Osteocyte (in vitro differentiated cells): ENCODE results near the gene FAM47A. TPM values are rescaled to one million over a fixed set of nuclear protein-coding genes. Genes with fewer than 3 reads are reported as not detected.

Source experiments
- DNase-seq: peaks from one replicate; pipeline ENCODE4 v3.0.0; 2021; ENCODE audit warnings: mixed read lengths; ENCODE audit not compliant: unreplicated experiment; ENCODE audit errors: extremely low spot score
- H3K27ac Mint-ChIP-seq: one replicate; pipeline ENCODE4 v1.8.0; 2021; ENCODE audit warnings: mild to moderate bottlenecking, mixed read lengths; ENCODE audit not compliant: unreplicated experiment
- H3K27me3 Mint-ChIP-seq: one replicate; pipeline ENCODE4 v1.8.0; 2021; ENCODE audit warnings: mixed read lengths; ENCODE audit not compliant: unreplicated experiment
- H3K36me3 Mint-ChIP-seq: one replicate; pipeline ENCODE4 v1.8.0; 2021; ENCODE audit warnings: mixed read lengths; ENCODE audit not compliant: unreplicated experiment
- H3K4me1 Mint-ChIP-seq: one replicate; pipeline ENCODE4 v1.8.0; 2021; ENCODE audit warnings: mixed read lengths; ENCODE audit not compliant: unreplicated experiment
- H3K4me3 Mint-ChIP-seq: one replicate; pipeline ENCODE4 v1.8.0; 2021; ENCODE audit warnings: mild to moderate bottlenecking, moderate library complexity, mixed read lengths; ENCODE audit not compliant: unreplicated experiment
- H3K9me3 Mint-ChIP-seq: one replicate; pipeline ENCODE4 v1.8.0; 2021; ENCODE audit warnings: mixed read lengths; ENCODE audit not compliant: unreplicated experiment
- long read RNA-seq: library from polyadenylated mRNA; unstranded; transcript quantifications from one replicate; pipeline ENCODE4 v2.0.0, GENCODE V29; 2021
- total RNA-seq: library from RNA; stranded (reverse); gene quantifications from 2 replicates; pipeline ENCODE4 v1.2.1, GENCODE V29; 2021
- TF ChIP-seq, protein P1 (sequence below): fragments of 200-600 bp; sonication (generic); IDR thresholded peaks from 2 replicates; pipeline ENCODE4 v1.5.0; 2021; ENCODE audit warnings: antibody characterized with exemption, mild to moderate bottlenecking, moderate library complexity

The FAM47A gene
- total RNA-seq = not detected in 2 replicates
- long read RNA-seq = 0 reads

DNA sequence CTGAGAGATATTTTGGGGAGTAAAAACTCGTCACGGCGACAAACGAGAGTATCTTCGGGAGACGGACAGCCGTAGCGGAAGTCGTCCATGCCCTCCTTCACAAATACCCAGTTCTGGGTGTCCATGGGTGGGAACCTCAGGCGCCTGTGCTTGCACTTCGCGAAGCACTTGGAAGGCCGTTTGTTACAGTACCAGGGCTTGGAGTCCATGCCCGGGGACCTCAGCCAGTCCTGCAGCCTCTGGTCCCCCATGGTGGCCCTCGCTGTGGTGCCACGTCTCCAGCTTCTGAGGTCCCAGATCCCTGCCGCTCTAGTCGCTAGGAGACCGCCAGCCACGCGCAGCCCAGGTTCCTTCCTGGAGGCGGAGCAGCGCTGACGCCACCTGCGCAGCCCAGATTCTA lies at the start of gene FAM47A:
Gene FAM47A, minus strand, starts transcription at position 287 of the 400 bp plus-strand sequence. Its CDS starts 36 bp downstream, at position 251.
- DNase-seq = no peak
- TF ChIP-seq, protein P1, sequence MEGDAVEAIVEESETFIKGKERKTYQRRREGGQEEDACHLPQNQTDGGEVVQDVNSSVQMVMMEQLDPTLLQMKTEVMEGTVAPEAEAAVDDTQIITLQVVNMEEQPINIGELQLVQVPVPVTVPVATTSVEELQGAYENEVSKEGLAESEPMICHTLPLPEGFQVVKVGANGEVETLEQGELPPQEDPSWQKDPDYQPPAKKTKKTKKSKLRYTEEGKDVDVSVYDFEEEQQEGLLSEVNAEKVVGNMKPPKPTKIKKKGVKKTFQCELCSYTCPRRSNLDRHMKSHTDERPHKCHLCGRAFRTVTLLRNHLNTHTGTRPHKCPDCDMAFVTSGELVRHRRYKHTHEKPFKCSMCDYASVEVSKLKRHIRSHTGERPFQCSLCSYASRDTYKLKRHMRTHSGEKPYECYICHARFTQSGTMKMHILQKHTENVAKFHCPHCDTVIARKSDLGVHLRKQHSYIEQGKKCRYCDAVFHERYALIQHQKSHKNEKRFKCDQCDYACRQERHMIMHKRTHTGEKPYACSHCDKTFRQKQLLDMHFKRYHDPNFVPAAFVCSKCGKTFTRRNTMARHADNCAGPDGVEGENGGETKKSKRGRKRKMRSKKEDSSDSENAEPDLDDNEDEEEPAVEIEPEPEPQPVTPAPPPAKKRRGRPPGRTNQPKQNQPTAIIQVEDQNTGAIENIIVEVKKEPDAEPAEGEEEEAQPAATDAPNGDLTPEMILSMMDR = no peak
- Mint-ChIP-seq H3K4me3 (no peak within 1 kb of the TSS), H3K4me1 (no peaks in the 10 kb centered on the region), H3K36me3 (no peaks in the 10 kb centered on the region), H3K27ac (no peak within 1 kb of the TSS), H3K9me3 (peaks cover 27% of the 10 kb centered on the region), H3K27me3 (no peaks in the 10 kb centered on the region)

DNA sequence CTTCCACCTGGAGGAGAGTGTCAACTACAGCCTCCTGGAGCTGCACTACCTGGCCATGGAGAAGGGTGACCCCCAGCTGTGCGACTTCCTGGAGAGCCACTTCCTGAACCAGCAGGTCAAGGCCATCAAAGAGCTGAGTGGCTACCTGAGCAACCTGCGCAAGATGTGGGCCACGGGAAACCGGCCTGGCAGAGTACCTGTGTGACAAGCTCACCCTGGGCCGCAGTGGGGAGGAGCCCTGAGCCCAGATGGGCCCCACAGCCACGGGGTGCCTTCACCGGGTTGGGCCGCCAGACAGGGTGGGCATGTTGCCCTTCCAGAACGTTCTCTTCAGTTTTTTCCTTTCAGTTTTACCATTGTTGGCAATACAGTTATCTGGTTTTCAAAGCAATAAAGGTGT lies 15.2 kb upstream of the FAM47A start:
- Mint-ChIP-seq H3K27ac (no peak overlapping the region), H3K4me1 (no peaks in the 10 kb centered on the region), H3K36me3 (no peaks in the 10 kb centered on the region), H3K27me3 (no peaks in the 10 kb centered on the region), H3K9me3 (peaks cover 11% of the 10 kb centered on the region), H3K4me3 (no peak overlapping the region)
- peak; percentile 81 for DNase-seq
- TF ChIP-seq, protein P1 = no peak

DNA sequence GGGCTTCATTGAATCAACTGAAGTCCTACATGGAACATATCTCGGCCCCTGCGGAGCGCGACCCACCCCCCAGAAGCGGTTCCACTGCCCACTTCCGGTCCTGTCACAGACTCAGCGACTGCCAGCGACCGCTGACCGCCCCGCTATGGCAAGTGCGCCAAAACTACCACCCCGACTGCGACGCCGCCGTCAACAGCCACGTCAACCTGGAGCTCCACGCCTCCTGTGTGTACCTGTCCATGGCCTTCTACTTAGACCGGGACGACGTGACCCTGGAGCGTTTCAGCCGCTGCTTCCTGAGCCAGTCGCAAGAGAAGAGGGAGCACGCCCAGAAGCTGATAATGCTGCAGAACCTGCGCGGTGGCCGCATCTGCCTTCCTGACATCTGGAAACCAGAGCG lies 14.8 kb upstream of the FAM47A start:
- Mint-ChIP-seq H3K4me1 (no peaks in the 10 kb centered on the region), H3K27ac (no peak overlapping the region), H3K4me3 (no peak overlapping the region), H3K36me3 (no peaks in the 10 kb centered on the region), H3K9me3 (peaks cover 11% of the 10 kb centered on the region), H3K27me3 (no peaks in the 10 kb centered on the region)
- peak; percentile 83 for DNase-seq
- TF ChIP-seq, protein P1 = no peak

DNA sequence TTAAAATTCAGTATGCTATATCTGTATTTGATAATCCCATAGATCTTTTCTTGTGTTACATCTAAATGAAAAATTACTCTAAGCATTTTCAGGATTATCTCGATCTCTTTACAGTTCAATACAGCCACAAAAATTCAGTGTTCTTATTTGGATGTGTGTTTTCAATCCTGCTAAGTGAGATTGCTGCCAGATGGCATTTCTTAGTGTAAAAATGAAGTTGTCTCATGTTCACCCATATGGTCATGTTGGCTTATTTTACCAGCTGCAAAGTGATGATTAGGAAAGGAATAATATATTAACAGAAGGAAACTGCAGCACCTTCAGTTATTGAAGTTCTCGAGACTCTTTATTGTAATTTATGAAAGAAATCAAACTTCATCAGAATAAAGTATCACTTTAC lies 12.1 kb upstream of the FAM47A start:
- H3K9me3 Mint-ChIP-seq = peaks cover 11% of the 10 kb centered on the region
- no peaks in the 10 kb centered on the region for H3K36me3 Mint-ChIP-seq
- H3K4me1 Mint-ChIP-seq = no peaks in the 10 kb centered on the region
- no peak for DNase-seq
- no peak overlapping the region for H3K4me3 Mint-ChIP-seq
- TF ChIP-seq, protein P1 = no peak
- no peak overlapping the region for H3K27ac Mint-ChIP-seq
- H3K27me3 Mint-ChIP-seq = no peaks in the 10 kb centered on the region

DNA sequence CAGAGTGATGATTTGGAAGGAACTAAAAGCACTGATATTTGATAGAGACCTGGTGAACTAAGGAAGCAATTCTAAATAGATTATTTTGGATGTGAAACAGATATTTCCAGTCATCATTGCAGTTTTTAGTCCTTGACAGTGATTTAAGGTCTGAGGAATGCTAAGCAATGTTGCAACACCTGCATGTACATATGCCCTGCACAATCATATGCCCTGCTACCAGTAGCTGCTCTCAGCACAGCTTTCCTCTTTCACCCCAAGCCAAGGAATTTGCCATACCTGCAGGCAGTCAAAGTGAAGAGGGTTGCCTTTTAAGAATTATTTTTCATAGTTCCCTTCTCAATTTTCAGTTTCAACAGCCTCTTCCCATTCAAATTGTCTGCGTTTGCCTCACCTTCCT lies 8.7 kb upstream of the FAM47A start:
- Mint-ChIP-seq H3K4me3 (no peak overlapping the region), H3K4me1 (no peaks in the 10 kb centered on the region), H3K9me3 (peaks cover 8% of the 10 kb centered on the region), H3K27me3 (no peaks in the 10 kb centered on the region), H3K36me3 (no peaks in the 10 kb centered on the region), H3K27ac (no peak overlapping the region)
- no peak for DNase-seq
- TF ChIP-seq, protein P1 = no peak
